ENCODE data around the gene KCNQ1. TPM values are rescaled to one million over a fixed set of nuclear protein-coding genes. Genes with fewer than 3 reads are reported as not detected.

Gene KCNQ1
- total RNA-seq, 1 donor from 2014 or later, result 0.16 TPM

DNA sequence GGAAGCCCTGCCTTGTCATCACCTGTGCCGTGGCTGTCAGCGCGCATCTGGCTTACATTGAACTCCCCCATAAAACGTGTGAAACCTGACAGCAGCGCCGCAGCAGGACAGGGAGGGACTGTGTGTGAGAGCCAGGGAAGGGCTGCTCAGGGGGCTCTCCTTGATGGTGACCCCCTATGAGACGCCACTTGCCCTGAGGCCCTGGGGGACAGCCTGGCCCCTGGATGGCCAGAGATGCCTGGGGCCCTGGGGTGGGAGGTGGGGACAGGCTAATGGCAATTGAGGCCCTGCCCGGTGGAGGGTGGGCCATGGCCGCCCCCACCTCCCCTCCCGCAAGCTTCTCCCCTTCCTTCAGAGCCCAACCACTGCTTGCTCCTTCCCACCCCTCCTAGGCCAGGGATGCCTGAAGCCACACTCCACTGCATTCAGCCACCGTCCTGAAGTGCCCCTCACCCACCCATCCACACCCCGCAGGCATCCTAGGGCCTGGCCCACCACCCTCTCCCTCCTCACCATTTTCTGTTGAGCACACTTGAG is 290.3 kb downstream of the KCNQ1 start:
- H3K27me3 Mint-ChIP-seq (ENCODE audit: unreplicated experiment), result no peaks in the 10 kb centered on the region
- peaks cover 9% of the 10 kb centered on the region for H3K4me1 Mint-ChIP-seq (ENCODE audit: unreplicated experiment)
- H3K9me3 Mint-ChIP-seq (ENCODE audit: unreplicated experiment), result no peaks in the 10 kb centered on the region
- DNase-seq (ENCODE audit: extremely low spot score, unreplicated experiment), result no peak
- H3K27ac Mint-ChIP-seq (ENCODE audit: unreplicated experiment), result no peak overlapping the region
- TF ChIP-seq, protein P1, sequence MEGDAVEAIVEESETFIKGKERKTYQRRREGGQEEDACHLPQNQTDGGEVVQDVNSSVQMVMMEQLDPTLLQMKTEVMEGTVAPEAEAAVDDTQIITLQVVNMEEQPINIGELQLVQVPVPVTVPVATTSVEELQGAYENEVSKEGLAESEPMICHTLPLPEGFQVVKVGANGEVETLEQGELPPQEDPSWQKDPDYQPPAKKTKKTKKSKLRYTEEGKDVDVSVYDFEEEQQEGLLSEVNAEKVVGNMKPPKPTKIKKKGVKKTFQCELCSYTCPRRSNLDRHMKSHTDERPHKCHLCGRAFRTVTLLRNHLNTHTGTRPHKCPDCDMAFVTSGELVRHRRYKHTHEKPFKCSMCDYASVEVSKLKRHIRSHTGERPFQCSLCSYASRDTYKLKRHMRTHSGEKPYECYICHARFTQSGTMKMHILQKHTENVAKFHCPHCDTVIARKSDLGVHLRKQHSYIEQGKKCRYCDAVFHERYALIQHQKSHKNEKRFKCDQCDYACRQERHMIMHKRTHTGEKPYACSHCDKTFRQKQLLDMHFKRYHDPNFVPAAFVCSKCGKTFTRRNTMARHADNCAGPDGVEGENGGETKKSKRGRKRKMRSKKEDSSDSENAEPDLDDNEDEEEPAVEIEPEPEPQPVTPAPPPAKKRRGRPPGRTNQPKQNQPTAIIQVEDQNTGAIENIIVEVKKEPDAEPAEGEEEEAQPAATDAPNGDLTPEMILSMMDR (IDR thresholded peaks at IDR 0.05), result no peak
- no peaks in the 10 kb centered on the region for H3K36me3 Mint-ChIP-seq (ENCODE audit: unreplicated experiment)
- no peak overlapping the region for H3K4me3 Mint-ChIP-seq (ENCODE audit: unreplicated experiment)

- Mint-ChIP-seq H3K36me3 (ENCODE audit: unreplicated experiment) (no peaks in the 10 kb centered on the region), H3K9me3 (ENCODE audit: unreplicated experiment) (no peaks in the 10 kb centered on the region), H3K4me3 (ENCODE audit: unreplicated experiment) (no peak overlapping the region), H3K27me3 (ENCODE audit: unreplicated experiment) (no peaks in the 10 kb centered on the region), H3K4me1 (ENCODE audit: unreplicated experiment) (peaks cover 18% of the 10 kb centered on the region), H3K27ac (ENCODE audit: unreplicated experiment) (no peak overlapping the region)
- DNase-seq (ENCODE audit: extremely low spot score, unreplicated experiment), result no peak
- TF ChIP-seq, protein P1 (IDR thresholded peaks at IDR 0.05), result no peak
Observed at GRCh38 chr11:2736577-2737225, 291.9 kb downstream of the KCNQ1 start.

DNA sequence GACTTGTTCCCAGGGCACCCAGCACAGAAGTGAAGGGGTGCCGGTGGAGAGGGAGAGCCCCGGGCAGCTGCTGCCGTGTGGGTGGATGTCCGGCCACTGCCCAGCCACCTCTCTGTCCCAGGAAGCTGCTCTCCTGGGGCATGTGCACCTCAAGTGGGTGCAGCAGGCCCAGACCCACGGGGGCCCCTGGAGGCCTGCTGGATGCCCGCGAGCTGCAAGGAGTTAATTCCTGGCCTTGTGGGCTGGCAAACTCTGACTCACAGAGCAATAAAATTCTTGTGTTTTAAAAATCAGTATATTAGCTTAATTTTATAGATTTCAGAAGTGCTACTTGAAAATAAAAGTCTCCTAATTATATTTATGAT is 292.4 kb downstream of the KCNQ1 start:
- Mint-ChIP-seq H3K36me3 (ENCODE audit: unreplicated experiment) (no peaks in the 10 kb centered on the region), H3K27ac (ENCODE audit: unreplicated experiment) (no peak overlapping the region), H3K4me1 (ENCODE audit: unreplicated experiment) (peaks cover 23% of the 10 kb centered on the region), H3K9me3 (ENCODE audit: unreplicated experiment) (no peaks in the 10 kb centered on the region), H3K27me3 (ENCODE audit: unreplicated experiment) (no peaks in the 10 kb centered on the region), H3K4me3 (ENCODE audit: unreplicated experiment) (no peak overlapping the region)
- DNase-seq (ENCODE audit: extremely low spot score, unreplicated experiment), result no peak
- TF ChIP-seq, protein P1 (IDR thresholded peaks at IDR 0.05), result no peak

DNA sequence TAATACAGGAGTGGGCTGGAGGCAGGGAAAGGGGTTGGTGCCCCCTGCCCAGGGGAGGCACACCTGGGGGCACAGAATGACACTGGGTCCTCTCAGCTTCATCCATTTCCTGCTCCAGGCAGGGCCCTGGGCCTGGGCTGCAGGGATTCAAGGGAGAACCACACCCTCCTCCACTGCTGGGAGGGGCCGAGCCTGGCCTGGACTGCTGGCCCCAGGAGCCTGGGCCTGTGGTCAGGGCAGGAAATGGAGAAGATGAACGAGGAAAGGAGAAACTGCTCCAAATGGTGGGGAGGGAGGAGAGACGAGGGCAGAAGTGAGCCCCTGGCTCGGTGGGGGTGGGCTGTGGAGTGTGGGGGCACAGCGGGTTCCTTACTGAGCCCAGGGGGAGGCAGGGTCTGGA is 293.1 kb downstream of the KCNQ1 start:
- TF ChIP-seq, protein P1 (IDR thresholded peaks at IDR 0.05), result no peak
- H3K27ac Mint-ChIP-seq (ENCODE audit: unreplicated experiment), result no peak overlapping the region
- DNase-seq (ENCODE audit: extremely low spot score, unreplicated experiment), result no peak
- H3K4me1 Mint-ChIP-seq (ENCODE audit: unreplicated experiment), result peaks cover 26% of the 10 kb centered on the region
- H3K9me3 Mint-ChIP-seq (ENCODE audit: unreplicated experiment), result no peaks in the 10 kb centered on the region
- H3K36me3 Mint-ChIP-seq (ENCODE audit: unreplicated experiment), result no peaks in the 10 kb centered on the region
- no peak overlapping the region for H3K4me3 Mint-ChIP-seq (ENCODE audit: unreplicated experiment)
- H3K27me3 Mint-ChIP-seq (ENCODE audit: unreplicated experiment), result no peaks in the 10 kb centered on the region

- no peaks in the 10 kb centered on the region for H3K27me3 Mint-ChIP-seq (ENCODE audit: unreplicated experiment)
- peaks cover 25% of the 10 kb centered on the region for H3K4me1 Mint-ChIP-seq (ENCODE audit: unreplicated experiment)
- no peak overlapping the region for H3K27ac Mint-ChIP-seq (ENCODE audit: unreplicated experiment)
- H3K4me3 Mint-ChIP-seq (ENCODE audit: unreplicated experiment), result no peak overlapping the region
- no peaks in the 10 kb centered on the region for H3K36me3 Mint-ChIP-seq (ENCODE audit: unreplicated experiment)
- H3K9me3 Mint-ChIP-seq (ENCODE audit: unreplicated experiment), result no peaks in the 10 kb centered on the region
- TF ChIP-seq, protein P1 (IDR thresholded peaks at IDR 0.05), result no peak
- no peak for DNase-seq (ENCODE audit: extremely low spot score, unreplicated experiment)
Observed at GRCh38 chr11:2738551-2739431, 294.0 kb downstream of the KCNQ1 start.

Measured in osteocyte (in vitro differentiated cells).